K562 treated with DMSO at 1 percent for 48 hours (cell line): Measurements from ENCODE around the gene OR2D2. TPM values are rescaled to one million over a fixed set of nuclear protein-coding genes. Genes with fewer than 3 reads are reported as not detected.

ENCODE experiments used
- total RNA-seq: library from RNA; unstranded; fragments of 300-600 nt; gene quantifications from 2 replicates; pipeline ENCODE4 v1.2.3, GENCODE V29; 2022; ENCODE audit warnings: low replicate concordance; ENCODE audit errors: extremely low read depth

The OR2D2 gene, protein sequence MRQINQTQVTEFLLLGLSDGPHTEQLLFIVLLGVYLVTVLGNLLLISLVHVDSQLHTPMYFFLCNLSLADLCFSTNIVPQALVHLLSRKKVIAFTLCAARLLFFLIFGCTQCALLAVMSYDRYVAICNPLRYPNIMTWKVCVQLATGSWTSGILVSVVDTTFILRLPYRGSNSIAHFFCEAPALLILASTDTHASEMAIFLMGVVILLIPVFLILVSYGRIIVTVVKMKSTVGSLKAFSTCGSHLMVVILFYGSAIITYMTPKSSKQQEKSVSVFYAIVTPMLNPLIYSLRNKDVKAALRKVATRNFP
- total RNA-seq = not detected in 2 replicates

DNA sequence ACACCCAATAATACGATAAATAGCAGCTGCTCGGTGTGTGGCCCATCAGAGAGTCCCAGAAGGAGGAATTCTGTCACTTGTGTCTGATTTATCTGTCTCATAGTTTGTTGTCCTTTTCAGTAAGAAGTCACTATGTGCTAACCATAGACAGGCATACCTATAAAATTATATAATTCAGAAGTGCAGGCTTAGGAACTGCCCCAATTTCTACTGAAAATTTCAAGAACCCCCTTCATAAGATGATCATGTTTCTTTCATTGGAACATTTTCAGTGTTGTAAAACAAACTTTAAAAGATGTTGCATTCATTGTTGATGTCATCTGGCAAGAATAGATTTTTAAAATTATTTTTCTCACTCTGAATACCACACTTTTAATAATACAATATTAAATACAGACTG lies at the start of gene OR2D2:
Gene OR2D2, minus strand, starts transcription at position 101 of the 400 bp plus-strand sequence. Its CDS starts 0 bp downstream, at position 101.

GRCh38 chr11:6926208-6927029 lies 34.1 kb upstream of the OR2D2 start, which contains the start of gene ZNF215:
ZNF215 (plus strand) TSS chr11:6926426; CDS start chr11:6932273, 5,847 bp downstream.

GRCh38 chr11:6920702-6921101 lies 28.4 kb upstream of the OR2D2 start, which contains the start of gene OR2D3:
OR2D3 (plus strand) TSS chr11:6921002; CDS start chr11:6921002, 0 bp downstream.

DNA sequence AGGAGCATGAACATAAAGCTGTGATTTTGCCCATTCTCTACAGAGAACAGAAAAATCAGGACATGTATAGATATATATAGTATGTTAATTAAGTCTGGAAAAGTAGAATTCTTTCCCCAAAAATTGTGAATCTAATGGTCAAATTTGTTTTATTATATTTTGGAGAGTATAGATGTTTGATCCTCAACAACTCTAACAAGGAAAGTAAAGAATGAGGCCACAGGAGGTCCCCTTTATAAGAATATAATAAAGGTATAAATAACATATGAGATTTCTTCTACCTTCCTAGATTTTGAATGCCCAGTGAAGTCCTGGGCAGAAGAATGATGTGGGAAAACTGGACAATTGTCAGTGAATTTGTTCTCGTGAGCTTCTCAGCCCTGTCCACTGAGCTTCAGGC lies 16.0 kb downstream of the OR2D2 start, which contains the start of gene OR10A4:
Gene OR10A4, plus strand, starts transcription at position 301 of the 400 bp plus-strand sequence. Its CDS starts 23 bp downstream, at position 324.

DNA sequence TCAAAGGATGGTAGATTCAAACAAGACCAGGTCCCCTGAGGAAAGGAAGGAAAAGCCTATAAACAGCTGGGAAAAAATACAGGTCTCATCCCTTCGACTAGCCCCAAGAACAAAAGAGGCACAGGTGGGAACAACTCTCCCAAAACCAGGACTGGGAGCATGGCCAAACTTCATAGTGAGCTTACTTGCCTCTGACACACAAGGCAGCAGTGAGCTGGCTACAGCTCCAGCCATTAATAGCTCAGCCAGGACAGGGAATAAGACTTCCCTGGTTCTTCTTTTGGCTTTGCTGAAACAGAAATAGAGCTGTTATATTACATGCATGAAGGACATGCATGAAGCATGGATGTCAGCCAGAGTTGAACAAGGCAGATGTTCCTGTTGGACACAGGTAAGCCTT lies 29.3 kb downstream of the OR2D2 start, which contains the start of gene OR10A2:
Gene OR10A2, plus strand, starts transcription at position 97 of the 400 bp plus-strand sequence. CDS start 6,698 bp downstream, outside the sequence.

DNA sequence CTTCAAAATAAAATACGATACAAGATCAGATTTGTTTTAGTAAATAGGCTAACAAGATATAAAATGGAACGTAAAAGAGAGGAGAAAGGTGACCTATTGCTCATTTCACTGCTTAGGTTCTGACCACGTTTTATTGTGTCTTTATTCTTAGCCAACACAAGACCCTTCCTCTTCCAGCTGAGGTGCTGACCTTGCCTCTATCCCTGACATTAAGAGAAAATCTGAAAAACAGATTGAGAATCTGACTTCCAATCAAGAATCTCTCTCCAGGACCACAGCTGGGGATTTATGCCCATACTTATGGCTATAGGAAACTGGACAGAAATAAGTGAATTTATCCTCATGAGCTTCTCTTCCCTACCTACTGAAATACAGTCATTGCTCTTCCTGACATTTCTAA lies 46.9 kb downstream of the OR2D2 start, which contains the start of gene OR10A5:
Gene OR10A5, plus strand, starts transcription at position 301 of the 400 bp plus-strand sequence. Its CDS starts 0 bp downstream, at position 301.

Other genes with a start within 250 kb of the OR2D2 start
- not detected in 2 replicates for gene DCHS1, start 236.7 kb downstream of the OR2D2 start, total RNA-seq
- not detected in 2 replicates for gene MRPL17, start 209.2 kb downstream of the OR2D2 start, total RNA-seq
- gene OR2AG2, start 120.5 kb downstream of the OR2D2 start, total RNA-seq = not detected in 2 replicates
- not detected in 2 replicates for gene OR2AG1, start 109.5 kb downstream of the OR2D2 start, total RNA-seq
- not detected in 2 replicates for gene OR6A2, start 92.8 kb downstream of the OR2D2 start, total RNA-seq
- gene OR10A5, start 46.8 kb downstream of the OR2D2 start, total RNA-seq = not detected in 2 replicates
- not detected in 2 replicates for gene OR10A2, start 29.4 kb downstream of the OR2D2 start, total RNA-seq
- gene OR10A4, start 15.9 kb downstream of the OR2D2 start, total RNA-seq = not detected in 2 replicates
- not detected in 2 replicates for gene OR2D3, start 28.5 kb upstream of the OR2D2 start, total RNA-seq
- not detected in 2 replicates for gene ZNF215, start 33.9 kb upstream of the OR2D2 start, total RNA-seq
- not detected in 2 replicates for gene ZNF214, start 127.8 kb upstream of the OR2D2 start, total RNA-seq
- not detected in 2 replicates for gene NLRP14, start 128.0 kb upstream of the OR2D2 start, total RNA-seq
- gene RBMXL2, start 196.5 kb upstream of the OR2D2 start, total RNA-seq = not detected in 2 replicates